T-helper 17 cell (primary cell): Measurements from ENCODE around the gene GSG1. TPM values are rescaled to one million over a fixed set of nuclear protein-coding genes. Genes with fewer than 3 reads are reported as not detected.

Experiments
- ATAC-seq: fragments of 150-1000 bp; cut with Tn5 transposase; 2 replicates; pipeline ENCODE4 v1.10.0; 2021; ENCODE audit warnings: mild to moderate bottlenecking, moderate library complexity
- DNase-seq, 3 donors: peaks; one replicate each; pipeline versions ENCODE4 v3.0.0 to v3.0.0-alpha.2; 2020 to 2021
- H3K9me3 ChIP-seq: one replicate; pipeline ENCODE4 v1.7.0; 2013; ENCODE audit warnings: low read length, mild to moderate bottlenecking; ENCODE audit not compliant: control insufficient read depth, poor library complexity, severe bottlenecking
- H3K27ac Mint-ChIP-seq: one replicate; pipeline ENCODE4 v1.8.0; 2022; ENCODE audit warnings: mild to moderate bottlenecking, moderate library complexity, mixed read lengths
- H3K27me3 Mint-ChIP-seq: one replicate; pipeline ENCODE4 v1.8.0; 2022; ENCODE audit warnings: mixed read lengths
- H3K36me3 Mint-ChIP-seq: one replicate; pipeline ENCODE4 v1.8.0; 2022; ENCODE audit warnings: low read depth, mixed read lengths
- H3K4me1 Mint-ChIP-seq: one replicate; pipeline ENCODE4 v1.8.0; 2022; ENCODE audit warnings: mild to moderate bottlenecking, mixed read lengths
- H3K4me3 Mint-ChIP-seq: one replicate; pipeline ENCODE4 v1.8.0; 2022; ENCODE audit warnings: mild to moderate bottlenecking, moderate library complexity, mixed read lengths
- total RNA-seq, 4 donors: library from RNA in 2 of 4; stranded (reverse) in 2 of 4; gene quantifications; one replicate each; pipeline ENCODE4 v1.2.3 and lab custom pipeline; 2022 to 2026

The GSG1 gene
- total RNA-seq, 2 donors from 2014 or later = not detected

GRCh38 chr12:13112968-13113367 is 9.5 kb upstream of the GSG1 start:
- Mint-ChIP-seq H3K4me1 (peaks cover 2% of the 10 kb centered on the region), H3K36me3 (peaks cover 2% of the 10 kb centered on the region), H3K27ac (no peak overlapping the region), H3K4me3 (no peak overlapping the region), H3K27me3 (peaks cover 42% of the 10 kb centered on the region)
- ATAC-seq (no peak), DNase-seq (no peak)
- H3K9me3 ChIP-seq = no peaks in the 10 kb centered on the region

GRCh38 chr12:13106666-13107065 is 3.2 kb upstream of the GSG1 start:
- Mint-ChIP-seq H3K4me3 (no peak overlapping the region), H3K27ac (no peak overlapping the region), H3K36me3 (peaks cover 2% of the 10 kb centered on the region), H3K27me3 (no peaks in the 10 kb centered on the region), H3K4me1 (peaks cover 17% of the 10 kb centered on the region)
- H3K9me3 ChIP-seq = no peaks in the 10 kb centered on the region
- DNase-seq (no peak), ATAC-seq (no peak)

- no peak for ATAC-seq
- Mint-ChIP-seq H3K27ac (peak overlapping the region; percentile 45), H3K4me1 (peaks cover 22% of the 10 kb centered on the region), H3K4me3 (no peak overlapping the region), H3K27me3 (no peaks in the 10 kb centered on the region), H3K36me3 (peaks cover 2% of the 10 kb centered on the region)
- no peaks in the 10 kb centered on the region for H3K9me3 ChIP-seq
- DNase-seq = no peak
These were observed 2.3 kb upstream of the GSG1 start for GRCh38 chr12:13105781-13106180.

GRCh38 chr12:13104409-13104808 is 942 bp upstream of the GSG1 start:
- H3K27me3 Mint-ChIP-seq = no peaks in the 10 kb centered on the region
- H3K36me3 Mint-ChIP-seq = peaks cover 2% of the 10 kb centered on the region
- ATAC-seq (no peak), DNase-seq (no peak)
- H3K9me3 ChIP-seq = no peaks in the 10 kb centered on the region
- H3K4me1 Mint-ChIP-seq = peaks cover 28% of the 10 kb centered on the region
- H3K27ac Mint-ChIP-seq = no peak overlapping the region
- no peak overlapping the region for H3K4me3 Mint-ChIP-seq

GRCh38 chr12:13102461-13103195 is 839 bp downstream of the GSG1 start:
- no peak for ATAC-seq

GRCh38 chr12:13101821-13102375 is 1.6 kb downstream of the GSG1 start:
- peak overlapping the region; percentile 95 for H3K27ac Mint-ChIP-seq
- ATAC-seq = no peak
- peaks cover 4% of the 10 kb centered on the region for H3K27me3 Mint-ChIP-seq
- peak in 1 of 3 donors; percentile 13 for DNase-seq
- peaks cover 43% of the 10 kb centered on the region for H3K4me1 Mint-ChIP-seq
- H3K4me3 Mint-ChIP-seq = peak overlapping the region; percentile 86
- peaks cover 2% of the 10 kb centered on the region for H3K36me3 Mint-ChIP-seq
- no peaks in the 10 kb centered on the region for H3K9me3 ChIP-seq

More at GRCh38 chr12:13102461-13103195, 839 bp downstream of the GSG1 start:
- H3K9me3 ChIP-seq = no peaks in the 10 kb centered on the region
- H3K4me3 Mint-ChIP-seq = peak overlapping the region; percentile 86
- no peak for DNase-seq
- peaks cover 2% of the 10 kb centered on the region for H3K36me3 Mint-ChIP-seq
- peaks cover 4% of the 10 kb centered on the region for H3K27me3 Mint-ChIP-seq
- H3K27ac Mint-ChIP-seq = peak overlapping the region; percentile 95
- H3K4me1 Mint-ChIP-seq = peaks cover 43% of the 10 kb centered on the region

DNA sequence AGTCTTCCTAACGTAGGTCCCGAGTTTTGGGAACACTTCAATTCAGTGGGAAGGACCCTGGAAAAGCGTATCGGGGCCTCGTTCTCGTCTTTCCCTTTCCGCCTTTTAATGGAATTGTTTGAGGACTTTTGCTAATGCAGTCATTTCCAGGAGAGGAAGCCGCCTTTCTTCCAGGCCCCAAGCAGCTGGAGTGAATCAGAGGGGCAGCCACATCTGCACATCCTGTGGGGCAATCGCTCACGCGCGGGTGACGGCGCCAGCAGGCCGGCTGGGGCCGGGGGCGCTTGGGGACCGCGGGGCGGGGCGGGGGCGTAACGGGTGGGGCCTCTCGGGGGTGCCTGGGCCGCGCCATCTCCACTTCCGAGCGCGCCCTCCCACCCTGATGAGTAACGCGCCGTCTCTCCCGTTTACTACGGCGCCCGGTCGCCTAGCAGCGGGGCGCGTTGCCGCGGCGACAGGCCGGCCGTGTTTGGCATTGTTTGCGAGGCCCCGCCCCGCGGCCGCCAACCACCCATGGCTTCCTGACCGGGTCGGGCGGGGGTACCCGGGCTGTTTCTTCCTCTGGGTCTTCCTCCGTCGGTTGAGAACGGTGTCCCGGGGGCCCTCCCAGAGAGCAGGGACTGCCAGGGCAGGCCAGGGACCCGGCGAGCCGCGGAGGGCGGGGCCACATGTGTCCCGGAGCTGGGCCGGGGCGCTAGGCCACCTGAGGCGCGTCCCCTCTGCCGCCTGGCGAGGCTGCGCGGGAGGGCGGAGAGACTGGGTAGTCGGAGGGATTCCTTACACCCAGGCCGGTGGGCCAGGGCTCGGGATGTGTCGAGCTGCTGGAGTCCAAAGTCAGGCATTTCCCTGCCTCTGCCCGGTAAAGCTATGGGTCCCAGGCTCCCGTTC is 2.3 kb downstream of the GSG1 start:
- no peaks in the 10 kb centered on the region for H3K9me3 ChIP-seq
- Mint-ChIP-seq H3K4me3 (peak overlapping the region; percentile 86), H3K27ac (peak overlapping the region; percentile 95), H3K36me3 (peaks cover 2% of the 10 kb centered on the region), H3K4me1 (peaks cover 43% of the 10 kb centered on the region), H3K27me3 (peaks cover 4% of the 10 kb centered on the region)
- DNase-seq (peak; percentile 89 to 95 (median 92)), ATAC-seq (peak; percentile 91)

DNA sequence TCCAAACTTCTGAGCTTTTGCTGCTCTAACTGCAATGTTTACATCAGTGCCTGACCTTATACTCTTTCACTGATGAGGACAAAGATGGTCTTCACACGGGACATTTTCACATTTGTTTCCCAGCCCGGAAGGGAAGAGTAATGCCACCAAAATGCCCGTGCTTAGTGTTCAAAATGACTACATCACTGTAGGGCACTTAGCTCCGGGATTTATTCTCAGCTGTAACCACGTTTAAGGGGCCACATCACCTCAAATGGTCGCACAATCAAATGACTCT is 2.9 kb downstream of the GSG1 start:
- no peak for DNase-seq
- H3K4me3 Mint-ChIP-seq = peak overlapping the region; percentile 86
- H3K27ac Mint-ChIP-seq = peak overlapping the region; percentile 95
- peaks cover 4% of the 10 kb centered on the region for H3K27me3 Mint-ChIP-seq
- peaks cover 2% of the 10 kb centered on the region for H3K36me3 Mint-ChIP-seq
- ATAC-seq = no peak
- H3K4me1 Mint-ChIP-seq = peaks cover 43% of the 10 kb centered on the region
- H3K9me3 ChIP-seq = no peaks in the 10 kb centered on the region

GRCh38 chr12:13099844-13100604 is 3.4 kb downstream of the GSG1 start:
- peaks cover 43% of the 10 kb centered on the region for H3K4me1 Mint-ChIP-seq
- ATAC-seq (no peak), DNase-seq (no peak)
- H3K4me3 Mint-ChIP-seq = peak overlapping the region; percentile 86
- peaks cover 7% of the 10 kb centered on the region for H3K27me3 Mint-ChIP-seq
- peaks cover 2% of the 10 kb centered on the region for H3K36me3 Mint-ChIP-seq
- H3K9me3 ChIP-seq = no peaks in the 10 kb centered on the region
- peak overlapping the region; percentile 95 for H3K27ac Mint-ChIP-seq

- Mint-ChIP-seq H3K27ac (peak overlapping the region; percentile 95), H3K4me1 (peaks cover 43% of the 10 kb centered on the region), H3K36me3 (peaks cover 2% of the 10 kb centered on the region), H3K27me3 (peaks cover 12% of the 10 kb centered on the region), H3K4me3 (peak overlapping the region; percentile 62)
- ATAC-seq (no peak), DNase-seq (no peak)
- H3K9me3 ChIP-seq = no peaks in the 10 kb centered on the region
These were observed 4.2 kb downstream of the GSG1 start for GRCh38 chr12:13099066-13099843.

DNA sequence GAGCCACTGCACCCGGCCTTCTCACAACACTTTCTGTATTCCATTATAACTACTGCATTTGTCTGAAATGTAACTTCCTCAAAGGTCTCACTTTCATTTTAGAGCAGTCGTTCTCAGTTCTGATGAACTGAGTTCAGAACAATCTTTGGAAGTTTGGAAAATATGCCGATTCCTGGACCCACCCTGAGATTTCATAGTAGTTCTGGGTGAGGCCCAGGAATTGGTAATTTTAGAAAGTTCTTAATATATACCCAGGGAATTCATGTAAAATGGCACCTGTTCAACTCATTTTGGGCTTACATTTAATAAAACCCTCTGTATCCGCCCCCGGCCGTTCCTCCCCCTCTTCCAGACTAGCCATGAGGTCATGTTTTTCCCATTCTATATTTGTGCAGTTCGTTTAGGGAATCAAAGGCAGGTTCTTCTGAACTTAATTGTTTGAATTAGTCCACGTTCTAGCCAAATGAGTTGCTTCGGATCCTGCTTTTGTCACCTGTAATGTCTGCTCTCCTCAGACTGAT is 5.9 kb downstream of the GSG1 start:
- DNase-seq = no peak
- peaks cover 20% of the 10 kb centered on the region for H3K27me3 Mint-ChIP-seq
- peaks cover 34% of the 10 kb centered on the region for H3K4me1 Mint-ChIP-seq
- no peaks in the 10 kb centered on the region for H3K9me3 ChIP-seq
- H3K4me3 Mint-ChIP-seq = peak overlapping the region; percentile 53
- H3K36me3 Mint-ChIP-seq = no peaks in the 10 kb centered on the region
- peak overlapping the region; percentile 78 for H3K27ac Mint-ChIP-seq
- ATAC-seq = no peak

- Mint-ChIP-seq H3K4me3 (no peak overlapping the region), H3K27ac (peak overlapping the region; percentile 47), H3K27me3 (peaks cover 25% of the 10 kb centered on the region), H3K36me3 (no peaks in the 10 kb centered on the region), H3K4me1 (peaks cover 17% of the 10 kb centered on the region)
- ATAC-seq (no peak), DNase-seq (no peak)
- no peaks in the 10 kb centered on the region for H3K9me3 ChIP-seq
These were observed 8.0 kb downstream of the GSG1 start for GRCh38 chr12:13095266-13095995.
